ENCODE data around the gene HNRNPUL1.

The HNRNPUL1 gene

GRCh38 chr19:41234512-41235168, 29.5 kb upstream of the HNRNPUL1 start:
- DNase-seq (ENCODE audit: low read depth), result no peak

- DNase-seq (ENCODE audit: low read depth), result no peak
Observed at GRCh38 chr19:41235480-41235879, 28.7 kb upstream of the HNRNPUL1 start.

- no peak for DNase-seq (ENCODE audit: low read depth)
Observed at GRCh38 chr19:41238244-41238643, 25.9 kb upstream of the HNRNPUL1 start.

GRCh38 chr19:41239363-41239762, 24.8 kb upstream of the HNRNPUL1 start:
- DNase-seq (ENCODE audit: low read depth), result no peak

GRCh38 chr19:41239961-41240574, 24.1 kb upstream of the HNRNPUL1 start:
- DNase-seq (ENCODE audit: low read depth), result no peak

GRCh38 chr19:41241859-41242258, 22.3 kb upstream of the HNRNPUL1 start:
- DNase-seq (ENCODE audit: low read depth), result no peak

- no peak for DNase-seq (ENCODE audit: low read depth)
Observed at GRCh38 chr19:41244117-41244516, 20.1 kb upstream of the HNRNPUL1 start.

- no peak for DNase-seq (ENCODE audit: low read depth)
Observed at GRCh38 chr19:41245843-41246242, 18.3 kb upstream of the HNRNPUL1 start.

- DNase-seq (ENCODE audit: low read depth), result no peak
Observed at GRCh38 chr19:41248895-41249294, 15.3 kb upstream of the HNRNPUL1 start.

GRCh38 chr19:41249707-41250423, 14.3 kb upstream of the HNRNPUL1 start:
- DNase-seq (ENCODE audit: low read depth), result no peak

GRCh38 chr19:41253660-41254059, 10.5 kb upstream of the HNRNPUL1 start:
- DNase-seq (ENCODE audit: low read depth), result no peak

- DNase-seq (ENCODE audit: low read depth), result no peak
Observed at GRCh38 chr19:41255171-41255570, 9.0 kb upstream of the HNRNPUL1 start.

- DNase-seq (ENCODE audit: low read depth), result no peak
Observed at GRCh38 chr19:41261474-41262190, 2.5 kb upstream of the HNRNPUL1 start.

- DNase-seq (ENCODE audit: low read depth), result peak; percentile 92
Observed at GRCh38 chr19:41263042-41263849, 926 bp upstream of the HNRNPUL1 start.

- peak; percentile 33 for DNase-seq (ENCODE audit: low read depth)
Observed at GRCh38 chr19:41264581-41265394, 616 bp downstream of the HNRNPUL1 start.

- no peak for DNase-seq (ENCODE audit: low read depth)
Observed at GRCh38 chr19:41265395-41266153, 1.4 kb downstream of the HNRNPUL1 start.

- no peak for DNase-seq (ENCODE audit: low read depth)
Observed at GRCh38 chr19:41269055-41269454, 4.9 kb downstream of the HNRNPUL1 start.

GRCh38 chr19:41269571-41269970, 5.4 kb downstream of the HNRNPUL1 start:
- DNase-seq (ENCODE audit: low read depth), result no peak

- no peak for DNase-seq (ENCODE audit: low read depth)
Observed at GRCh38 chr19:41273076-41273475, 8.9 kb downstream of the HNRNPUL1 start.

GRCh38 chr19:41274802-41275201, 10.6 kb downstream of the HNRNPUL1 start:
- no peak for DNase-seq (ENCODE audit: low read depth)
